HG02852 (cell line): ENCODE data around the gene NPAS3.

ENCODE experiments used
- ATAC-seq: cut with Tn5 transposase; IDR thresholded peaks from one replicate; pipeline ENCODE4 v1.9.1; 2021; ENCODE audit warnings: mild to moderate bottlenecking, moderate library complexity; ENCODE audit not compliant: unreplicated experiment

NPAS3 gene

GRCh38 chr14:33504246-33505099 lies 565.8 kb downstream of the NPAS3 start:
- no peak for ATAC-seq

- ATAC-seq = no peak
Observed at GRCh38 chr14:33505266-33505962, 566.7 kb downstream of the NPAS3 start.

GRCh38 chr14:33505963-33506329 lies 567.3 kb downstream of the NPAS3 start:
- no peak for ATAC-seq

- no peak for ATAC-seq
Observed at GRCh38 chr14:33508126-33509062, 569.7 kb downstream of the NPAS3 start.

- no peak for ATAC-seq
Observed at GRCh38 chr14:33509454-33509853, 570.8 kb downstream of the NPAS3 start.

GRCh38 chr14:33510063-33510481 lies 571.4 kb downstream of the NPAS3 start:
- ATAC-seq = no peak

- ATAC-seq = no peak
Observed at GRCh38 chr14:33510991-33511390, 572.3 kb downstream of the NPAS3 start.

- ATAC-seq = no peak
Observed at GRCh38 chr14:33511851-33512640, 573.4 kb downstream of the NPAS3 start.

- no peak for ATAC-seq
Observed at GRCh38 chr14:33515441-33515840, 576.8 kb downstream of the NPAS3 start.

GRCh38 chr14:33515899-33516298 lies 577.2 kb downstream of the NPAS3 start:
- no peak for ATAC-seq

GRCh38 chr14:33516898-33517436 lies 578.3 kb downstream of the NPAS3 start:
- no peak for ATAC-seq

GRCh38 chr14:33521192-33521591 lies 582.5 kb downstream of the NPAS3 start:
- no peak for ATAC-seq

GRCh38 chr14:33524244-33524643 lies 585.6 kb downstream of the NPAS3 start:
- no peak for ATAC-seq

- no peak for ATAC-seq
Observed at GRCh38 chr14:33525626-33526025, 586.9 kb downstream of the NPAS3 start.

GRCh38 chr14:33527023-33527634 lies 588.5 kb downstream of the NPAS3 start:
- no peak for ATAC-seq

- no peak for ATAC-seq
Observed at GRCh38 chr14:33528655-33529054, 590.0 kb downstream of the NPAS3 start.

GRCh38 chr14:33529787-33530757 lies 591.4 kb downstream of the NPAS3 start:
- ATAC-seq = no peak

GRCh38 chr14:33532553-33532952 lies 593.9 kb downstream of the NPAS3 start:
- no peak for ATAC-seq
